PC-3 (cell line): ENCODE data around the gene FAM83G.

Experiments
- EZH2 ChIP-seq: fragments of 300-600 bp; sonication (generic); IDR thresholded peaks from one replicate; pipeline ENCODE4 v1.6.1; 2017; ENCODE audit warnings: antibody characterized with exemption, mild to moderate bottlenecking, low read length; ENCODE audit not compliant: unreplicated experiment
- TF ChIP-seq, protein P1 (sequence below): fragments of 300-600 bp; sonication (generic); conservative IDR thresholded peaks from 2 replicates; pipeline ENCODE4 v1.5.1; 2017; ENCODE audit warnings: antibody characterized with exemption, low read depth, mild to moderate bottlenecking, low read length

DNA sequence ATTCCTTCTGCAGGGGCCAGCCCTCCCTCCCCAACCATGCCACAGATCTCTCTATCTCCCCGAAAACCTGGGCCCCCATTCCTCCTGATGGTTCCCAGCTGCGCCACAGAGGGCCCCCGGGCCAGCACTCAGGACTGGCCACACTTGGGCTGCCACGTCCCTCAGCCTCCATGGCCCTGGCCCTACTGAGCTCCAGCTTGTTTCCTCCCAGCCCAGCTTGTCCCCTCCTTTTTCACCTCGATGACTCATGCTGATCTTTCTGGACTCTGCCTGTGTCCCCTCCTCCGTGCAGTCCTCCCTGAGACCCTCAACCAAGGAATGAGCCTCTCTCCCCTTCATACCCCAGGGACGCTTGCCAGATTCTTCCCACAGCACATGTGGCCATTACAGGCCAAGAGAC lies 10.9 kb upstream of the FAM83G start:
- TF ChIP-seq, protein P1, sequence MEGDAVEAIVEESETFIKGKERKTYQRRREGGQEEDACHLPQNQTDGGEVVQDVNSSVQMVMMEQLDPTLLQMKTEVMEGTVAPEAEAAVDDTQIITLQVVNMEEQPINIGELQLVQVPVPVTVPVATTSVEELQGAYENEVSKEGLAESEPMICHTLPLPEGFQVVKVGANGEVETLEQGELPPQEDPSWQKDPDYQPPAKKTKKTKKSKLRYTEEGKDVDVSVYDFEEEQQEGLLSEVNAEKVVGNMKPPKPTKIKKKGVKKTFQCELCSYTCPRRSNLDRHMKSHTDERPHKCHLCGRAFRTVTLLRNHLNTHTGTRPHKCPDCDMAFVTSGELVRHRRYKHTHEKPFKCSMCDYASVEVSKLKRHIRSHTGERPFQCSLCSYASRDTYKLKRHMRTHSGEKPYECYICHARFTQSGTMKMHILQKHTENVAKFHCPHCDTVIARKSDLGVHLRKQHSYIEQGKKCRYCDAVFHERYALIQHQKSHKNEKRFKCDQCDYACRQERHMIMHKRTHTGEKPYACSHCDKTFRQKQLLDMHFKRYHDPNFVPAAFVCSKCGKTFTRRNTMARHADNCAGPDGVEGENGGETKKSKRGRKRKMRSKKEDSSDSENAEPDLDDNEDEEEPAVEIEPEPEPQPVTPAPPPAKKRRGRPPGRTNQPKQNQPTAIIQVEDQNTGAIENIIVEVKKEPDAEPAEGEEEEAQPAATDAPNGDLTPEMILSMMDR = no peak
- TF ChIP-seq EZH2 = no peak
